Left ventricle myocardium inferior (tissue), 1 donor: ENCODE results near the gene CELF4. TPM values are rescaled to one million over a fixed set of nuclear protein-coding genes. Genes with fewer than 3 reads are reported as not detected.

Source experiments
- DNase-seq: peaks from one replicate; pipeline ENCODE4 v3.0.0-alpha.2; 2020
- H3K27ac ChIP-seq: fragments of 200-600 bp; replicated peaks from 2 replicates; pipeline ENCODE4 v1.8.0; 2021
- H3K27me3 ChIP-seq: fragments of 200-600 bp; 2 replicates; pipeline ENCODE4 v1.8.0; 2021; ENCODE audit warnings: low read depth
- H3K36me3 ChIP-seq: fragments of 200-600 bp; 2 replicates; pipeline ENCODE4 v1.8.0; 2021
- H3K4me1 ChIP-seq: fragments of 200-600 bp; 2 replicates; pipeline ENCODE4 v1.8.0; 2021
- H3K4me3 ChIP-seq: fragments of 200-600 bp; 2 replicates; pipeline ENCODE4 v1.8.0; 2021; ENCODE audit warnings: mild to moderate bottlenecking, moderate library complexity
- H3K9me3 ChIP-seq: fragments of 200-600 bp; replicated peaks from 2 replicates; pipeline ENCODE4 v1.8.0; 2021
- CTCF ChIP-seq: fragments of 200-600 bp; IDR thresholded peaks from 2 replicates; pipeline ENCODE4 v1.8.0; 2021; ENCODE audit warnings: antibody characterized with exemption, mild to moderate bottlenecking, borderline replicate concordance
- intact Hi-C: fragments of 100-400 bp; cut with micrococcal nuclease; formaldehyde crosslinking; loops from one replicate; pipeline ENCODE4 v1.11.0; 2022
- total RNA-seq: library from RNA; stranded (reverse); fragmentation: NEBNext Ultra II Directional; extraction: Animal tissue kit (Norgen Biotek cat#: 25700); gene quantifications from one replicate; pipeline ENCODE4 v1.2.1, GENCODE V29; 2021
- donor health status: DM: no; HTN: yes; CAD: no; lungs with severe emphysema.

Gene CELF4
- total RNA-seq, 1 donor from 2014 or later = 0.60 TPM

GRCh38 chr18:37294951-37295350 lies 270.6 kb downstream of the CELF4 start:
- Histone ChIP-seq H3K36me3 (no peaks in the 10 kb centered on the region), H3K4me1 (peaks cover 12% of the 10 kb centered on the region), H3K9me3 (no peaks in the 10 kb centered on the region), H3K27ac (no peak overlapping the region), H3K4me3 (no peak overlapping the region), H3K27me3 (no peaks in the 10 kb centered on the region)
- no peak for DNase-seq
- TF ChIP-seq CTCF = no peak
- intact Hi-C loops = no loop called here

- H3K27ac ChIP-seq = no peak overlapping the region
- no peaks in the 10 kb centered on the region for H3K36me3 ChIP-seq
- H3K27me3 ChIP-seq = no peaks in the 10 kb centered on the region
- H3K4me1 ChIP-seq = peaks cover 4% of the 10 kb centered on the region
- intact Hi-C loops = no loop called here
- no peaks in the 10 kb centered on the region for H3K9me3 ChIP-seq
- no peak for DNase-seq
- H3K4me3 ChIP-seq = no peak overlapping the region
- no peak for TF ChIP-seq CTCF
These were observed 272.2 kb downstream of the CELF4 start for GRCh38 chr18:37293359-37293758.

- DNase-seq = peak; percentile 32
- intact Hi-C loops = no loop called here
These were observed 276.2 kb downstream of the CELF4 start for GRCh38 chr18:37289423-37289822.

GRCh38 chr18:37287601-37288000 lies 278.0 kb downstream of the CELF4 start:
- Histone ChIP-seq H3K27ac (no peak overlapping the region), H3K4me3 (no peak overlapping the region), H3K36me3 (no peaks in the 10 kb centered on the region), H3K4me1 (peaks cover 4% of the 10 kb centered on the region), H3K9me3 (no peaks in the 10 kb centered on the region), H3K27me3 (peaks cover 25% of the 10 kb centered on the region)
- no peak for TF ChIP-seq CTCF
- DNase-seq = no peak
- intact Hi-C loops = no loop called here

More at GRCh38 chr18:37289423-37289822, 276.2 kb downstream of the CELF4 start:
- H3K27me3 ChIP-seq = peaks cover 13% of the 10 kb centered on the region
- H3K36me3 ChIP-seq = no peaks in the 10 kb centered on the region
- H3K27ac ChIP-seq = no peak overlapping the region
- no peak overlapping the region for H3K4me3 ChIP-seq
- H3K9me3 ChIP-seq = no peaks in the 10 kb centered on the region
- peaks cover 4% of the 10 kb centered on the region for H3K4me1 ChIP-seq
- TF ChIP-seq CTCF = no peak

GRCh38 chr18:37286801-37287200 lies 278.8 kb downstream of the CELF4 start:
- H3K9me3 ChIP-seq = no peaks in the 10 kb centered on the region
- peaks cover 32% of the 10 kb centered on the region for H3K27me3 ChIP-seq
- no peak for TF ChIP-seq CTCF
- no peak overlapping the region for H3K27ac ChIP-seq
- no peaks in the 10 kb centered on the region for H3K36me3 ChIP-seq
- no peak overlapping the region for H3K4me3 ChIP-seq
- H3K4me1 ChIP-seq = peaks cover 4% of the 10 kb centered on the region
- no peak for DNase-seq
- intact Hi-C loops = no loop called here

- no peak for TF ChIP-seq CTCF
- Histone ChIP-seq H3K9me3 (no peaks in the 10 kb centered on the region), H3K27ac (no peak overlapping the region), H3K27me3 (peaks cover 41% of the 10 kb centered on the region), H3K36me3 (no peaks in the 10 kb centered on the region), H3K4me3 (no peak overlapping the region), H3K4me1 (peaks cover 4% of the 10 kb centered on the region)
- no peak for DNase-seq
- intact Hi-C loops = no loop called here
These were observed 279.8 kb downstream of the CELF4 start for GRCh38 chr18:37285825-37286224.
